Measurements from ENCODE around the gene VWC2.
"Not testable (repeated sequence)": the region's sequence is repeated elsewhere in the genome, so short reads cannot be mapped to it uniquely, and the experiment has no call there.

Gene VWC2

GRCh38 chr7:49851614-49851934, 78.1 kb downstream of the VWC2 start:
- DNase-seq (ENCODE audit: low read depth), result not testable (repeated sequence)

GRCh38 chr7:49852619-49853462, 79.4 kb downstream of the VWC2 start:
- peak; percentile 7 for DNase-seq (ENCODE audit: low read depth)

- DNase-seq (ENCODE audit: low read depth), result no peak
These were observed 82.0 kb downstream of the VWC2 start for GRCh38 chr7:49855281-49855980.

GRCh38 chr7:49860293-49860692, 86.9 kb downstream of the VWC2 start:
- no peak for DNase-seq (ENCODE audit: low read depth)

GRCh38 chr7:49866076-49866735, 92.8 kb downstream of the VWC2 start:
- no peak for DNase-seq (ENCODE audit: low read depth)

- no peak for DNase-seq (ENCODE audit: low read depth)
These were observed 93.5 kb downstream of the VWC2 start for GRCh38 chr7:49866910-49867309.

GRCh38 chr7:49873420-49873819, 100.0 kb downstream of the VWC2 start:
- no peak for DNase-seq (ENCODE audit: low read depth)

- no peak for DNase-seq (ENCODE audit: low read depth)
These were observed 101.9 kb downstream of the VWC2 start for GRCh38 chr7:49875336-49875735.

GRCh38 chr7:49876202-49876601, 102.8 kb downstream of the VWC2 start:
- no peak for DNase-seq (ENCODE audit: low read depth)

- no peak for DNase-seq (ENCODE audit: low read depth)
These were observed 104.7 kb downstream of the VWC2 start for GRCh38 chr7:49878089-49878488.

GRCh38 chr7:49878627-49879026, 105.2 kb downstream of the VWC2 start:
- DNase-seq (ENCODE audit: low read depth), result no peak

- no peak for DNase-seq (ENCODE audit: low read depth)
These were observed 110.5 kb downstream of the VWC2 start for GRCh38 chr7:49883933-49884332.

GRCh38 chr7:49885593-49886285, 112.3 kb downstream of the VWC2 start:
- DNase-seq (ENCODE audit: low read depth), result no peak

GRCh38 chr7:49892481-49892880, 119.0 kb downstream of the VWC2 start:
- DNase-seq (ENCODE audit: low read depth), result no peak

GRCh38 chr7:49893131-49893530, 119.7 kb downstream of the VWC2 start:
- no peak for DNase-seq (ENCODE audit: low read depth)

GRCh38 chr7:49894543-49894942, 121.1 kb downstream of the VWC2 start:
- DNase-seq (ENCODE audit: low read depth), result no peak

- no peak for DNase-seq (ENCODE audit: low read depth)
These were observed 138.5 kb downstream of the VWC2 start for GRCh38 chr7:49911909-49912308.

- no peak for DNase-seq (ENCODE audit: low read depth)
These were observed 153.3 kb downstream of the VWC2 start for GRCh38 chr7:49926720-49927119.

GRCh38 chr7:49927631-49928030, 154.2 kb downstream of the VWC2 start:
- DNase-seq (ENCODE audit: low read depth), result no peak

GRCh38 chr7:49928787-49929186, 155.3 kb downstream of the VWC2 start:
- DNase-seq (ENCODE audit: low read depth), result no peak

- DNase-seq (ENCODE audit: low read depth), result no peak
These were observed 158.2 kb downstream of the VWC2 start for GRCh38 chr7:49931627-49932026.

- DNase-seq (ENCODE audit: low read depth), result no peak
These were observed 164.2 kb downstream of the VWC2 start for GRCh38 chr7:49937608-49938007.

All from fibroblast of gingiva (primary cell).